SK-N-SH treated with all-trans-retinoic acid at 6 μM for 48 hours (cell line): ENCODE results near the gene NOTCH3.

ENCODE experiments used
- BACH2 ChIP-seq: fragments of 250-450 bp; sonication (Bioruptor Pico); IDR thresholded peaks from 2 replicates; pipeline ENCODE4 v1.9.0; 2021; ENCODE audit warnings: mild to moderate bottlenecking, borderline replicate concordance
- ESRRG ChIP-seq: fragments of 250-450 bp; sonication (Bioruptor Pico); IDR thresholded peaks from 2 replicates; pipeline ENCODE4 v1.6.1; 2021; ENCODE audit warnings: mild to moderate bottlenecking
- ISL1 ChIP-seq: fragments of 250-450 bp; sonication (Bioruptor Pico); IDR thresholded peaks from 2 replicates; pipeline ENCODE4 v2.1.2; 2022; ENCODE audit warnings: mild to moderate bottlenecking, moderate library complexity
- POU6F1 ChIP-seq: fragments of 250-450 bp; sonication (Bioruptor Pico); IDR thresholded peaks from 2 replicates; pipeline ENCODE4 v1.8.0; 2021; ENCODE audit warnings: low read depth, mild to moderate bottlenecking, moderate library complexity, borderline replicate concordance
- PPARA ChIP-seq: fragments of 250-450 bp; sonication (Bioruptor Pico); IDR thresholded peaks from 2 replicates; pipeline ENCODE4 v1.5.0; 2020; ENCODE audit warnings: mild to moderate bottlenecking, borderline replicate concordance
- ZFP3 ChIP-seq: fragments of 250-450 bp; sonication (Bioruptor Pico); IDR thresholded peaks from 2 replicates; pipeline ENCODE4 v1.5.0; 2020; ENCODE audit warnings: mild to moderate bottlenecking, moderate library complexity
- ZNF565 ChIP-seq: fragments of 450-650 bp; formaldehyde crosslinking; conservative IDR thresholded peaks from 2 replicates; pipeline ENCODE4 v1.5.0; 2020; ENCODE audit warnings: low read depth, mild to moderate bottlenecking, moderate library complexity

GRCh38 chr19:15115080-15115479 lies 85.7 kb downstream of the NOTCH3 start:
- no peak for TF ChIP-seq ESRRG (CRISPR knock-in tag)
- TF ChIP-seq ISL1 (CRISPR knock-in tag), result no peak
- TF ChIP-seq ZFP3 (CRISPR knock-in tag), result no peak
- no peak for TF ChIP-seq PPARA (CRISPR knock-in tag)
- TF ChIP-seq BACH2 (CRISPR knock-in tag), result no peak
- no peak for TF ChIP-seq POU6F1
- no peak for TF ChIP-seq ZNF565 (CRISPR knock-in tag)
